Fibroblast of mammary gland (primary cell): ENCODE measurements around the gene PPP3CA.

ENCODE experiments used
- DNase-seq: peaks from one replicate; pipeline ENCODE4 v3.0.0-alpha.2; 2010; ENCODE audit warnings: low read depth
- H3K4me3 ChIP-seq: 2 replicates; pipeline ENCODE4 v1.5.1; 2011; ENCODE audit warnings: low read depth, mild to moderate bottlenecking, low read length, moderate library complexity; ENCODE audit not compliant: control insufficient read depth
- CTCF ChIP-seq: conservative IDR thresholded peaks from 2 replicates; pipeline ENCODE4 v1.5.1; 2011; ENCODE audit warnings: low read depth, low read length, inconsistent platforms; ENCODE audit not compliant: control insufficient read depth, insufficient read depth

PPP3CA gene

DNA sequence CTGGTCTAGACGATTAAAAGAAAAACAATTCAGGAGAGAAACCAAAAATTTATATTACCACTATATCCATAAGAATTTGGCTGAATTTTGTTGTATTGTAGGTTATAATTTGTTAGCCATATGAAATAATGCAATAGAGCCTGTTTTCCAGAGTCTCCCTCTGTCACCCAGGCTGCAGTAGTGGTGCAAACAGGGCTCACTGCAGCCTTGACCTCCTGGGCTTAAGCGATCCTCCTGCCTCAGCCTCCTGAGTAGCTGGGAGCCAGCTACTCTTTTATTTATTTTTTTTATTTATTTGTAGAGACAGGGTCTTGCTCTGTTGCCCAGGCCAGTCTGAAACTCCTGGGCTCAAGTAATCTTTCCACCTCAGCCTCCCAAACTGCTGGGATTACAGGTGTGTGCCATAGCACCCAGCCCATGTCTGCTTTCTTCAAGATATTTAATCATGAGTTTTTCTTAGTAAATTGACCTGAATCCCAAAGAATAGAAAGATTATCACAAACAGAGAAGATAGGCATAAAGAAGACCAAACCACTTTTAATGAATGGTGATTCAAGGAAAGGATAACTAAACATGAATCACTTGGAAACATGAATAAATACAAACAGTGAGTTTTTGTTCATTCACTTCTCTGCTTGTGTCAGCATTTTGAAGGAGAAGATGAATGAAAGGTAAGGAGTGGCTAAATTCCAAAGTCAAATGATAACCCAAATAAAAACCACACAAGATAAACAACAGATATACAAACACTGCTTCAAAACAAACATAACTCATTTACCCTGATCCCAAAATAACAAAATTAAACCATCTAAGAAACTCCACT is 82.1 kb downstream of the PPP3CA start:
- no peak for DNase-seq
- H3K4me3 ChIP-seq, result no peak overlapping the region
- TF ChIP-seq CTCF, result no peak

DNA sequence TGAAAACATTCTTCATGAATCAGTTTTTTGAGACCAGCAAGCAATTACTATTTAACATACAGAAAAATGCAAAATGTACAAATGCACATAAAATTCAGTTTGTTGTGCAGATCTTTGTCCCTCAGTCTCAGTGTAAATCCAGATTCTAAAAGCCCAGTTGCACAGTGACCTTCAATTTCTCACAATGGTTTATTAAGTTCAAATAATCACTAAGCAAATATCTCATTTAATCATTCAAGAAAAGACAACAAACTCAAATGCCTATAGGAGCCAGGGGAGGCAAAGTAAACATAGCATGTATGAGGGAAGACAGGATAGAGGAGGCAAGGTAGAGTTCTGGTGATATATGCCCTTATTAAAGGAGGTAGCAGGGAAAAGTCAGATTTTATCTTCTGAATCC is 82.8 kb downstream of the PPP3CA start:
- no peak overlapping the region for H3K4me3 ChIP-seq
- DNase-seq, result no peak
- TF ChIP-seq CTCF, result no peak

DNA sequence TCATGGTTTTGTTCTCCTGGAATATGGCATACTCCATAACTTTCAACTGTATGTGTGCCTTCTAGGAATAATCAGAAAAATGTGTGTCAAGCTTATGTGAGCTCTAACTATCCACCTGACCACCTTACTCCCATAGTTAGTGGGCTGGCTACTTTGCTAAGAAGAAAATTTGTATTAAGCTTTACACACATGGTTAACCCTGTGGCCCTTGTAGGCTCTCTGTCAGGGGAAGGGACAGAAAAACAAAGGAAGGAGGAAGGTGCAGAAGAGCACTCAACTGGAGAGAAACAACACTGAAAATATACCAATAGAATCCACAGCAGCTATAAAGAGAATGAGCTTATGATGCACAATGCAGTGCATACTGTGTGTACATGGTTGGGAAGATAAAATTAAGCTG is 84.6 kb downstream of the PPP3CA start:
- DNase-seq, result no peak
- TF ChIP-seq CTCF, result no peak
- no peak overlapping the region for H3K4me3 ChIP-seq

DNA sequence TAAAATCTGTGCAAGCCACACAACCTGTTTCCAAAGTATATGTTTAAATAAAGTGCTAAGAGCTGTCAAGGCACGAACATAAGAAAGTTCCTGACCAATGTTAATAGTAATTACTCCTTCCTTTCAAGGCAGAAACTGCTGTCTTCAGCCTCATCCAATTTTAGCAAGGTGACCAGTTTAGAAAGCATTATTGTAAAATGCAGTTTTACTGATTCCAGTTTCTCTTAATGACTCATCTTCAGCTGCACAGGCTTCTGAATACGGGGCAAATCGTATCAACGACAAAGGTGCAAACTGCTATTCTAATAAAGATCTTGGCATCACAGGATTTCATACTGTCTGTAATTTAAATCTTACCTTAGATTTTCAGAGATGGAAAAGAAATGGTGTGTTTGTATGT is 87.5 kb downstream of the PPP3CA start:
- DNase-seq, result peak; percentile 39
- H3K4me3 ChIP-seq, result peak overlapping the region; percentile 24
- TF ChIP-seq CTCF, result no peak

DNA sequence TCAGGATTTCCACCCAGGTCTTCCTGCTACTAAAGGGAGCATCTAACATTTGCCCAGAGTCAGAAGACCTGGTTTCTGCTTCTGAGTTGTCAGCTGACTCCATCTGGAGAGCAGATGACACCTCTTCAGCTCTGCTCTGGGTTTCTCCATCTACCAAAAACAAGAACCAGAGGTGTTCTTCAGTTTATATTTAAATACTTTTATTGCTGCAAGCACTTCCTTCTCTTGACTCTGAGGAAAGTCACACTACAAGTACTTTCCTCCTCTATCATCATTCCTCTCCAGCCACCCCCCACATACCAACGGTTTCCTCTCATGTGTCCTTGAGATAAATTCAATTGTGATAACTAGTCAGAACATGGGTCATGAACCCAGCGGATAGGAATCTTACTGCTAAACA is 88.4 kb downstream of the PPP3CA start:
- no peak overlapping the region for H3K4me3 ChIP-seq
- DNase-seq, result peak; percentile 18
- no peak for TF ChIP-seq CTCF

GRCh38 chr4:101256222-101256621 is 91.1 kb downstream of the PPP3CA start:
- no peak for TF ChIP-seq CTCF
- DNase-seq, result no peak
- H3K4me3 ChIP-seq, result no peak overlapping the region
